Measurements from ENCODE around the gene RCN1.
"Not testable (repeated sequence)": the region's sequence is repeated elsewhere in the genome, so short reads cannot be mapped to it uniquely, and the experiment has no call there.

RCN1 gene

DNA sequence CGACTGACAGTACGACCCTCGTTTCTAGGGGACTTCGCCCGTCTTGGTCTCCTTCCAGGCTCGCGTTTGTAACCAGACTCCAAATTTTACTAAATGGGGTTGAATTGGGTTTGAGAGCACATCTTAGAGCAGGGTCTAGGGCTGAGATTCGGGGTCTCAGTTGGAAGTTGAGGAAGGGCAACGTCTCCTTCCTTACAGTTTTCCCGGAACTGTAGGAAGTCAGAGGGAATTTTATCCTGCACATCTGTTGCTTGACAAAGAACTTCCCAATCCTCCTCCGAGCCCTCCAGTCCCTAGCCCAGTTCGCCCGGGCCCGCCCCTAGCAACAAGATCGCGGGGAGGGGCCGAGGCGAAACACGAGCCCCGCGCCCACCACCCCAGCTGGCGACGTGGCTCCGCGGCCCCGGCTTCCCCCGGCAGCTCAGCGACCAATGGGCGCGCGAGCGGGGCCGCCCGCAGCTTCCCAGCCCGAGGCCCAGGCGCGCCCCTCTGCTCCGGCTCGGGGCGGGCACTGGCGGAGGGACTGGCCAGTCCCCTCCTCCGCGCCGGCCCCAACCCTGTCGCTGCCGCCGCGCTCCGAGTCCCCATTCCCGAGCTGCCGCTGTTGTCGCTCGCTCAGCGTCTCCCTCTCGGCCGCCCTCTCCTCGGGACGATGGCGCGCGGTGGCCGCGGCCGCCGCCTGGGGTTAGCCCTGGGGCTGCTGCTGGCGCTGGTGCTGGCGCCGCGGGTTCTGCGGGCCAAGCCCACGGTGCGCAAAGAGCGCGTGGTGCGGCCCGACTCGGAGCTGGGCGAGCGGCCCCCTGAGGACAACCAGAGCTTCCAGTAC lies at the start of gene RCN1:
TSS of gene RCN1 (plus strand) at position 530 of the 826 bp plus-strand sequence. CDS start at position 653, 123 bp downstream.
- no peak for FAIRE-seq

DNA sequence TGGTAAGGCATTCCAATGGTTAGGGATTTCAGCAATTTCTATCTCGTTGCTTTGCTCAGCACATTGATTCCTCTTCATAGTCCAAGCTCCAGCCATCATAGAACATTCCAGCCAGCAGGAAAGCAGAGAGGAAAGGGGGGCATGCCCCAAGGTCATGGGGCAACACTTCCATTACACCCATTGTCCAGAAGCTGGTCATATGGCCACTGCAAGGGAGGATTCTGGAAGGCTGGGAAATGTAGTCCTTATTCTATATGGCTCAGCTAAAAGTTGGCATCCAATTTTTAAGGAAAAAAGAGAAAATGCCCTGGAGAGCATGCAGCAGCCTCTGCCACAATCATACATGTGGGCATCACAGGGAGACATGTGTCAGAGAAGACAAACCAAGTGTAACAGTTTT lies 47.1 kb upstream of the RCN1 start:
- no peak for FAIRE-seq

DNA sequence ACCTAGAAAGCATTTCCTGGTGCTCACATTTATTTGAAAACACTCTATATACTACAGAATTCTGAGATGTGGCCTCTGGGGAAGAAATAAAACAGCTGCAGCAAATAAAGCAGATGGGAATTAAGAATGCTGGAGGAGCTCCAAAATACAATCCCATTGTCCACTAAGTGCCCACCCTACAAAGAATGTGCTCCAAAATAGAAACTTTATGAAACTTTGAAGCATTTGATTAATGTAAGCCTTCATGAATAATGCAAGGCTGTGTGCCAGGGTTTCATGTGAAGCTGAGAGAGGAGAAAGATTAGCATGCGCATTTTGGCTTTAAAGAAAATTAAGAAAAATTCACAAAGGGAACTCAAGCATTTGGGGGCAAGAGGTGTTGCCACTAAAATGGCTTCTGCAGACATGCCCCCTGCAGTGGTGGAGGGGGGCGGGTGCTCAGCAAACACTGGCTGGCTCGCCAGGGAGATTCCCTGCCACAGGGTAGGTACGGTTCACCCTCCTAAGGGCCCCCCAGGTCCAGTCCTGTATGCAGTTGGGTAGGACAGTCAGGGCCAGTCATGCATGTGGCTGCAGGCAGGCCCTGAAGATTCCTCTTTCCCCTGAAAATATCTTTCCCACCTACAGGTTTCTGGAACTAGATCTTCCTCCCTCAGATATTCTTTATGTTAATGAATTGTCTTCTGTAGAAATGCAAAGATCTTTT lies 46.6 kb upstream of the RCN1 start:
- no peak for FAIRE-seq

DNA sequence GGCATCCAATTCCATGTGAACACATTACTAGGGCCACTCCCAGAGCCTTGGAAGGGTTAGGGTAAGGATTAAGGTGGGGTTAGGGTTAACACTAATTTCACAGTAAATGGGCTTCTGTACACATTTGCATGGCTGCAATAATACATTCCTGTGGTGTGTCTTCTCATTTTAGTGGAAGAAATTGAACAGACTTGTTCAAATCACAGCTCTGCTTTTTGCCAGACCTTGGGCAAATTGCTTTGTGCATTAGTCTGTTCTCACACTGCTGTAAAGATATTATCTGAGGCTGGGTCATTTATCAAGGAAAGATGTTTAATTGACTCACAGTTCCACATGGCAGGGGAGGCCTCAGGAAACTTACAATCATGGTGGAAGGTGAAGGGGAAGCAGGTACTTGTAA lies 45.4 kb upstream of the RCN1 start:
- FAIRE-seq: no peak

DNA sequence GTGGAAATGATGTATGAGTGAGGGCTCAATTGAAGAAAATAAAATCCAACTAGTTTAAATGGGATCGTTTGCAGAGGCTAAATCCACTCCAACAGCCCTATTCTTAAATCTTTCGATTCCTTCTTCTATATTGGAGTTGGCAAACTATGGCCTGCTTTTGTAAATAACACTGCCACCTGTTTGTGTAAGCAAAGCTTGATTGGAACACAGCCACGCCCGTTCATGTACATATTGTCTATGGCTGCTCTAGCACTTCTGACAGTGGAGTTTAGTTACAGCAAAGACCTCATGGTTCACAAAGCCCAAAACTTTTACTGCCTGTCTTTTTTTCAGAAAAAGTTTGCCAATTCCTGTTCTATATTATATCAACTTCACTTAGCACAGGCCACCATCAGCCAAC lies 40.6 kb upstream of the RCN1 start:
- FAIRE-seq: no peak

DNA sequence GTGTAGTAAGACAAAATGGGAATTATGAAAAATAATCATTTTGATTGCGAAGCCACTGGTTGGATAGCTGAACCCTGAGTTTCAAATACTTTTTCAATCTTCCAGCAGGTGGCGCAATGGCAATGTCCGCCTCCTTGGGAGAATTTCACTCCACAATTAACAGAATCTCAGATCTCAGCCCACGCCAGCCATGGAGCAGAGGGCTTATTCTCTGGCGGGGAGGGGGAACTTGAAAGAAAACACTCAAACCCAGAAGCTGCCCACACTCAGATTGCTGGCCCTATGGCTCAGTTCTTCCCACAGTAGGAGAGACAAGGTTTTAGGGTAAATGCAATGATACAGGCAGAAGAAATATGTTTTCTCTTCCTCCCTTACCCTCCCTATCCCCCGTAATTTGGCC lies 38.7 kb upstream of the RCN1 start:
- peak; percentile 64 for FAIRE-seq

DNA sequence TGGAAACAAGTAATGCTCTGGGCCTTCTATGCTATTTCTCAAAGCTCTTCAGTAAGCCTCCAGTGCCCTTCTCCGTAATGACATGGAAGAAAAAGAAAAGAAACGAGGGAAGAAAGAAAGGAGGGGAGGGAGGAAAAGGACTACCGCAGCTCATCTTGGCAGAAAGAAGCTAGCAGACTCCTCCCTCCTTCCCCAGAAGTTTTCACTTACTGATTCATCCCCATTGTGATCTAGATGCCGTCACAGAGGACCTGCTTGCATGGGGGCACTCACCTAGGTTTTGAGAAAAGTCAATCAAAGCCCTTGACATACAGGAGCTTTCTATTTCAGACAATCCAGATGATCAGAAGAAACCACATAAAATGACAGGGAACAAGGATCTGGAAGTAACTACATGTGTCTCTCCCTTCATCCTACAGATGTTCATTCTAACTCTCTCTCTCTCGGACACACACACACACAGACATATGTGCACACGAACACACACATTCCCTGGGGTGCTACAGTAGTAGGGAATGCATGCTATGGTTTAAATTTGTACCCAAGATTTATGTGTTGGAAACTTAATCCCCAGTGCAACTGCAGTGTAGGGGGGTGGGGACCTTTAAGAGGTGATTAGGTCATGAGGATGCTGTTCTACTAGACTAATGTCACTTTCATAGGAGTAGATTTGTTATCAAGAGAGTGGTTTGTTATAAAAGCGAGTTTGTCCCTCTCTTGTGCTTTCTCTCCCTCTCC lies 37.6 kb upstream of the RCN1 start:
- FAIRE-seq: no peak

DNA sequence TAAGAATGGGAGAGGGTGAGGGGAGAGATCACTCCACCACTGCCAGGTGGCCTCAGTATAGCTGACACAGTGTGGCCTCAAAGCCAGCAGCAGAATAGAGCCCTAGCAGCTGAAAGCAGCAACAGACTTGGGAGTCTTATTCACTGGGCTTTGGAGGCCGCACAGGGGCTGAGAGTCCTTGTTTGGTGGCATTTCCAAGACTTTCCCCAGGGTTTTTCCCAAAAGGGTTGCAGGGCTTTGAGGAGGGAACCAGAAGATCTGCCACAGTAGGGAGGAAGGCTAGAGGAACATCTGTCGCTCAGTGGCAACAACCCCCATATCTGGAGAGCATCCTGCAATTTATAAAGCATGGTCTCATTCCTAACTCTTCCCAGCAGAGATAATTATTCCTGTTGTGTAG lies 35.0 kb upstream of the RCN1 start:
- no peak for FAIRE-seq

DNA sequence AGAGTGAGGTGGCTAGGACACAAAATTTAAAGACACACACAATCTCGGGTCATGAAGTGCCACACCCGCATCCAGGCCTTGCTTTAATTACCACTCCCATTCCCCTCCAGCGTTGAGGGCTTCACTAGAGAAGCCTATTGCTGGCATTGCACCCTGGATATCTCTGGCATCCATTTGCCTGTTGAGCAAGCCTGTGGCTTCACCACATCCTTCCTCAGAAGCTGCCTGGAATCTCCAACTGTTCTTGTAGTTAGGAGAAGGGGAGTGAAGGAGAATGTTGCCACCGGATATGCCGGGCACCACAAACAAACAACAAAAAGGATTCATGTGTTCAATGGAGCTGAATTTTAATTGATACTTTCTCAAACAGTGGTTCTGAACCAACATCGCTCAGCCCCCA lies 34.4 kb upstream of the RCN1 start:
- no peak for FAIRE-seq

DNA sequence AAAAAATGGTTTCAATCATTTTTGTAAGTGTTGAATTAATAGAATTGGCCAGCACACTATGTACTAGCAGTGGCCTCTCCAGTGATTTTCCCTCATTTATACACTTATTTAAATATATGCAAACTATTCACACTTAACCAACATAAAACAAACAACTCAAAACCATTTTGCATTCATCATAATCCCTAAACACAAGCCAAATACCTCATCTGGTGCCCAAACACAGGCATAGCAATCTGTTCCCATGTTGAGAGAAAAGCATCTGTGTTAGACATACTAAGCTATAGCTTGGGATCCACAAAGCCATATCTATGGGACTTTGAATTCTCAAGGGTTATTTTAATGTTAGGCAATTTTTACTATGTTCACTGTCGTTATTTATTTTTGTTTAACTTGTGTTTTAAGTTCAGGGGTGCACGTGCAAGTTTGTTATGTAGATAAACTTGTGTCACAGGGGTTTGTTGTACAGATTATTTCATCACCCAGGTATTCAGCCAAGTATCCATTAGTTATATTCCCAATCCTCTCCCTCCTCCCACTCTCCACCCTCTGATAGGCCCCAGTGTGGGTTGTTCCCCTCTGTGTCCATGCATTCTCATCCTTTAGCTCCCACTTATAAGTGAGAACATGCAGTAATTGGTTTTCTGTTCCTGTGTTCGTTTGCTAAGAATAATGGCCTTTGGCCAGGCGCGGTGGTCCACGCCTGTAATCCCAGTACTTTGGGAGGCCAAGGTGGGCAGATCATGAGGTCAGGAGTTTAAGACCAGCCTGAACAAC lies 31.0 kb upstream of the RCN1 start:
- FAIRE-seq: no peak

DNA sequence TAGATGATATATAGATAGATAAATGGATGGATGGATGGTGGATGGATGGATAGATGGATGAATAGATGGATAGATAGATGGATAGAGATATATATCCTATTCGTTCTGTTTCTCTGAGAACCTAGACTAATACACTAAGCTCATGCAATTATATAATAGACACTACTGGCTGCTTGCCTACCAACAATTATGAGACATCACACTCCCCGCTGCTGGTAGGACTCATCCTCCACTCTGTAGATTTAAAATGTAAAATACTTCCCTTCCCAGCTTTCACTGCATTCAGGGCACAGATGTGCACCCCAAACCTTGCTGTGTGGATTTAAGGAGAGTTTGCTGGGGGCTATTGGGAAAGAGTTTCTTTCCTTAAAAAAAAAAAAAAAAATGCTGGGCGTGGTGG lies 28.3 kb upstream of the RCN1 start:
- no peak for FAIRE-seq

DNA sequence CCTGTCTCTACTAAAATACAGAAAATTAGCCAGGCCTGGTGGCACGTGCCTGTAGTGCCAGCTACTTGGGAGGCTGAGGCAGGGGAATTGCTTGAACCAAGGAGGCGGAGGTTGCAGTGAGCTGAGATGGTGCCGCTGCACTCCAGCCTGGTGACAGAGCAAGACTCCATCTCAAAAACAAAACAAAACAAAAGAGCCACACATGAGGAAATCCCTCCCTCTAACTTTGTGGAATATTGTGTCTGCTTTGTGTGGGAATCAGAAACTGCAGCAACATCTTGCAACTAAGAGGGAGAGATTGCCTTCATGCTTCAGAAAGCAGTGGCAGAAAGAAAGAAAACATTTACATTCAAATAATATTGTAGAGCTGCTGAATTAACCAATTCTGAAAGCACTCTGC lies 27.8 kb upstream of the RCN1 start:
- not testable (repeated sequence) for FAIRE-seq

DNA sequence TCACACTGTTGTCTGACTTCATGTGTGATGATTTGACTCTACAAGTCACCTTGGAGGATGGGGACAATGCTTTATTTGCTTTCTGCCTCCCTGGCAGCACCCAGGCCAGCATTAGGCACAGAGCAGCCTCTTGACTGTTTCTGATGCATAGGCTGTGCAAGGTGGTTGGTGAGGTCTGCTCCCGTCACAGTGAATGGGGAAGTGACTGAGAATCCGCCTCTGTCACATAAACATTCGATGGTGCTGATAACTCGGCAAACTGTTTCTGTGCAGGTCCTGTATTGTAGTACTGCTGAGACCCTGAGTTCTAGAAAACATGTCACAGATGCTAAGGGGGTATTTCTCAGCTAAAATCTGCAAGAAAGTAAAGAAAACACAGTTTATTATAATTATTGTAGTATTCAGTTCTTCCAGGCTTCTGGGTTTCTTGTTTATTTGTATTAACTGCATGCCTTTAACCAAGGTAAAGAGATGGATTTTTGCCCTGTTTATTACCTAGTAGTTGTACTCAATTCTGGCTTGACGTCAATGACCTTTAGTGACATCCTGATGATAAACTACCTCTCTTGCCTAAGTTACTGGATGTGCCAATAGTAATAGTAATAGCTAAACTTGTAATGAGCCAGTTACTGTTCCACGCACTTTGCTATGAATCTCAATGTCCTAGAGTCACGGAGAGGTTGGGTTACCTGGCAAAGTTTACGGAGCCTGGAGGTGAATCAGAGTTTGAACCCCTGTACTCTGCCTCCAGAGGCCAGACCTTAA lies 24.8 kb upstream of the RCN1 start:
- FAIRE-seq: no peak

DNA sequence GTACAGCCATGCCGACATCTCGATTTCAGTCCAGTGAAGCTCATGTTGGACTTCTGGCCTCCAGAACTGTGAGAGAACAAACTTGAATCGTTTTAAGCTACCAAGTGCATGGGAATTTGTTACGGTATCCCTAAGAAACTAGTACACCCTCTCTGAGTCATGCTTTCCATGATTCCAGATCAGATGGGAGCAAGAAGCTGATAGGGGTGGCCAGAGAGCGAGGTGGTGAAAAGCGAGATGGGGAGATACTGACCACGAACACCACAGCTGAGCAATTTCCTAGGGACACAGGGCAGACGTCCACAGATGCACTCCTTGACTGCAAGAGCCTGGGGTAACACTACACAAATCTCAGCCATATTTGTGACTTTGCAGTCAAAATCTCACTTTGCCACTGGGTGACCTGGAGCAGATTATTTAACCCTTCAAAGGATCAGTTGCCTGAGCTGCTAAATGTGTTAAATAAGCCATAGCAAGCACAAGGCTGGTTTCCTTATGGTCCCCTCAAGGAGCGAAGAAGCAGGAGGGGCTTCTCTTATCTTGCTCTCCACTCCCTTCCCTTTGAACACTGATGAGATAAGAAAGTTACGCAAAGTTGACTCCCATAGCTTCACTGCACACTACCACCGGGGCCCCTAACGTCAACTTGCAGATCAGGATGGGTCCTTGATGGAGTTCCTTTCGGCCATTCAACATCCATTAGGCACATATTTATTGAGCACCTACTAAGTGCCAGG lies 22.6 kb upstream of the RCN1 start:
- FAIRE-seq: no peak

DNA sequence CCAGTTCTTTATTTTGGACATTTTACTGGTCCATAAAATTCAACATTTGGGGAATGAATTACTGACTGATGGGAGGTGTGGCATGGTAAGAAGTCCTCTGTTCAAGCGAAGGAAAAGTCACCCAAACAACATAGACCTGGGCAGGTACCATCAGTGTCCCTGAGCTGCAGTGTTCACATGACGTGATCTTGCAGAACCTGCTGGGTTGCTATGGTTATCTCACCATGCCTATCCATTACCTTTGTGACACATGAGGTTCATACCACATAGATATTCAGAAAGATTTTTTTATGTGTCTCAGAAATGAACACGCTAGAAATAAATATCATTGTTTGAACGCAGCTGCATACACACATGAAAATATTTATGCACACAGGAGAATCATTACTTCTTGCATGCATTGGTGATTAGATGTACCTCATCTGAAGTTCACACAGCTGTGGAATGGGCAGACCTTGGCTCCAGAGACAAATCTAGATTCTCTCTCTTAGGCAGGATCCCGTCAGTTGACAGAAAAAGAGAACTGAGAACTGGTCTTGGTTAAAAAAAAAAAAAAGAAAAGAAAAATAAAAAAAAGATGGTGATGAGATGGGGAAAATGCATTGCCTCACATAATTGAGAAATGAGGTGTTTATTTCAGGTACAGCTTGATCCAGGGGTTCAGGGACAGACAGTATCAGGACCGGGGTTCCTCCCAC lies 21.4 kb upstream of the RCN1 start:
- FAIRE-seq: no peak

DNA sequence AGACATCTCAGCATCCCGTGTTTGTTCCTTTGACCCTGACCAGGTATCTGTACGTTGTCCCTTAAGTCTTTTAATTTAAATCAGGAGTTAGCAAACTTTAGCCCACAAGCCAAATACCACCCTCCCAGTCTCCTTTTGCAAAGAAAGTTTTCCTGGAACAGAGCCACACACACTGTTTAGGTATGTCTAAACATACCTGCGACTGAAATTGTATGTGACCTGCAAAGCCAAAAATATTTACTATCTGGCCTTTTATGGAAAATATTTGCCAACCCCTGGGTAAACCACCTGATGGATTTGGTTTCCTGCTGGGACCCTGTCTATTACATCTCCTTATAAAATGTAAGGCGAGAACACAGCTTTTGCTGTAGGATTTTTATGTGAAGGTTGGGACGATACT lies 20.2 kb upstream of the RCN1 start:
- FAIRE-seq: no peak

DNA sequence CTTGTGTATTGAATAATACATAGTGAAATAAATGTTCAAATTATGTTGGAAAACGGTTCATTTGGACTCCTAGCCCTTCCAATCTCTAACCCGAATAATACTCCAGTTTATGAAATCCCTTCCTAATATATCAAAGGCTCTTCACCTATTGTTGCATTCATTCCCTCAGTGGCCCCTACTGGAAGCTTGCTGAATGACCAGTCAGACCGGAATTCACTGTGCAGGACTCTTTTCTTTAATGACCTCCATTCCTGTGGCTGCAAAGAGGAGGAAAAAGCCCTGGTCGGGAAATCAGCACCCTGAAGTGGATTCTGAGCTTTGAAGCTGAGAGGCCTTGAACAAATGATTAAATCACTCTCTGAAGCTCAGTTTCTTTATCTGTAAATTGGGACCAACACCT lies 19.1 kb upstream of the RCN1 start:
- FAIRE-seq: no peak

DNA sequence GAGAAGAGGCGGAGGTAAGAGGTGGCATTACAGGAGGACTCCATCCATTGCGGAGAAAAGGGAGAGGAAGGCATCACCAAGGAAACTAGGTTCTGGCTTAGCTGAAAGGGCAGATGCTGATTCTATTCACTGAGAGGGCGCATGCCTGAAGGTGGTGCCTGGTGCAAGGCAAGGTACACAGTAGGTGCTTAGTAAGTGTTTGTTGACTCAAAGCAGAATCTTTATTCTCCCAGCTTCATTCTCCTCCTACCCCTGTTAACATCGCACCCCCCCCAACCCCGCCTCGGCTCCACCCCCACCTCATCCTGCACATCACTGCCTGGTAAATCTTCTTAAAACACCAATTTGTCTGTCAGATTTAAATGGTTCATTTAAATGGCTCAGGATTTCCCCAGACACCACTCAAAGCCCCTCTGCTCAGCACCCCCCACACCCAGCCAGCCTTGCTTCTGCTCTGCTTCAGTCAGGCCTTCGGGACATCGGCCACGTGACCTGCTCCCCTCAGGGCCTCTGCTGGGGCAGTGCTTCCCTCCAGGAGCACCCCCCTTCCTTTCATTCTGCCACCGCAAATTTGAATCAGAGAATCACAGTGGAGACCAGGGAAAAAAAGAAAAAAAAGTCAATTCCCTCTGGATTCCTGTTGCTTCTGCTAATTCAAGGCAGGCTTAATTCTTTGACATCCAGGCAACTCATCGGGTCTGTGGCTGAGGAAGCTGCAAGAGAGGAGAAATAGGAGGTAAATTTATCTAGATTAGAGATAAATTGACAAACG lies 17.8 kb upstream of the RCN1 start:
- no peak for FAIRE-seq

DNA sequence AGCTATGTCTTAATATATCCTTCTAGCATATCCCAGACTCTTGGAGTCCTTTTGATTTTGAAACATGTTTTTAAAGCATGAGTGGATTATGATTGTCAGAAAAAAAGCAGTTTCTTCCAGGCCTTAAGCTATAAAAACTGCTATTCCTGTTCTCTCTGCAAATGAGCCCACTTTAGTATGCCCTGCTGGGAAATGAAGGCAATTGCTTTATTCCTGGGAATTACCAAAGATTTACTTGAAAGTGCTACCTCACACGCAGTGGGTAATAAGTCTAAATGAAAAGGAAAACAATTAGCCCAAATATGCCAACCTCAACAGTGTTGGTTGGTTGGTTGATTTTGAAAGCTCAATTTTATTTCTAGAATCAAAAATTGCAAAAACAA lies 17.2 kb upstream of the RCN1 start:
- no peak for FAIRE-seq

DNA sequence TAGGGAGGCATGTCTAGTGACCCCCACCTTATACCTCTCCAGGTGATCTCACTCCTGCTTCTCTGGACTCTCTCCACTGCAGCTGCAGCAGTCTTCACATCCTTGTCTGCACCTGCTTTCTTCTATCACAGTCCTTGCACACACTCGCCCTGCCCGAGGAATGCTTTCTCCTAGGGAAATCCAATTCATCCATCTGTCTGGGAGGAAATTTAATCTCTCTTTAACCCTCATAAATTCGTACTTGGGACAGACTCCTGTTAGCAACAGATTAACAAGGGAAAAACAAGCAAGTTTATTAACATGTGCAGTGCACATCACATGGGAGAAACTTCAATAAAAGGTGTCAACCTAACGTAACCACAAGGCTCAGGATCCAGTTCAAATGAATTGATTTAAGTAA lies 11.3 kb upstream of the RCN1 start:
- no peak for FAIRE-seq

Measured in endometrium (tissue), 2 donors.